ENCODE results near the gene LRIG2. TPM values are rescaled to one million over a fixed set of nuclear protein-coding genes. Genes with fewer than 3 reads are reported as not detected.
A peak's percentile ranks its signal among the peaks of the same experiment; 100 is the strongest.

Gene LRIG2
- total and polyA plus RNA-seq, 2 of the 13 experiments (the other 11 are each of a cell fraction or from before 2014, with no cell fraction given): 8.1 to 12.2 TPM

DNA sequence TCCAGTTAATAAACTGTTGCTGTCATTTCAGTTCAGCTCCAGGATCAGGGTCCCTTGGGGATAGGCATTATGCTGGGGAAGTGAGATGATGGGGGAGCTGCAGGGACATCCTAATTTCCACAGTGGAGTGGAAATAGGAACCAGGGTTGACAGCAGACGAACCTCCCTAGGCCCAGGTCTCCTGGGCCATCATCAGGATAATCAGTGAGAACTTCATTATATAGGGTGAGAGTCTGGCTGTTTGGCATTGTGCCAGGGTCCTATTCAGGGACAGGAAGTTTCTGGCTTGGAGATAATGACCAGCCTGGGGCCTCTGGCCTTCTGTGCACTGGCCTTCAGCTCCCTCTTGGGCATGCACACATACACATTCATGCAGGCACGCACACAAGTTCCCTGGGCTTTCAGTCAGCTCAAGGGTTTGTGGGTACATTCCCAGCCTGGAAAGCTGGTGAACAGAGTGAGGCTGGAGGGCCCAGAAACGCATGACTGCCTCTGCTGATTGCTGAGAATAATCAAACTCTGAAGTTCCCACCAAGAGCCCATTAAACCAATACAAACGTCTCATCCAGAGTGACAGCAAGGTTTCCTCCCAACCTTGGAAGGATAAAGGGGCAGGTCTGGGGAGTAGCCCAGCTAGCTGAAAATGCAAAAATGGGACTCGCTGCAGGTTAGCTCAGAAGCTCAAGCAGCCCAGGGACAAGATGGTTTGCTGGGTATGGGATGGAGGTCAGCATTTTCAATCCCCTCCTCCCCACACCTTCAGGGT is 13.9 kb upstream of the LRIG2 start (continued):
- TF ChIP-seq, protein P1, sequence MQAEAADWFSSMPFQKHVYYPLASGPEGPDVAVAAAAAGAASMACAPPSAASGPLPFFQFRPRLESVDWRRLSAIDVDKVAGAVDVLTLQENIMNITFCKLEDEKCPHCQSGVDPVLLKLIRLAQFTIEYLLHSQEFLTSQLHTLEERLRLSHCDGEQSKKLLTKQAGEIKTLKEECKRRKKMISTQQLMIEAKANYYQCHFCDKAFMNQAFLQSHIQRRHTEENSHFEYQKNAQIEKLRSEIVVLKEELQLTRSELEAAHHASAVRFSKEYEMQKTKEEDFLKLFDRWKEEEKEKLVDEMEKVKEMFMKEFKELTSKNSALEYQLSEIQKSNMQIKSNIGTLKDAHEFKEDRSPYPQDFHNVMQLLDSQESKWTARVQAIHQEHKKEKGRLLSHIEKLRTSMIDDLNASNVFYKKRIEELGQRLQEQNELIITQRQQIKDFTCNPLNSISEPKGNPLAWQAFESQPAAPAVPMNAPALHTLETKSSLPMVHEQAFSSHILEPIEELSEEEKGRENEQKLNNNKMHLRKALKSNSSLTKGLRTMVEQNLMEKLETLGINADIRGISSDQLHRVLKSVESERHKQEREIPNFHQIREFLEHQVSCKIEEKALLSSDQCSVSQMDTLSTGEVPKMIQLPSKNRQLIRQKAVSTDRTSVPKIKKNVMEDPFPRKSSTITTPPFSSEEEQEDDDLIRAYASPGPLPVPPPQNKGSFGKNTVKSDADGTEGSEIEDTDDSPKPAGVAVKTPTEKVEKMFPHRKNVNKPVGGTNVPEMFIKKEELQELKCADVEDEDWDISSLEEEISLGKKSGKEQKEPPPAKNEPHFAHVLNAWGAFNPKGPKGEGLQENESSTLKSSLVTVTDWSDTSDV (CRISPR knock-in tag; IDR thresholded peaks at IDR 0.05): no peak
- peak; percentile 42; the same call in 1 of the 2 replicates for TF ChIP-seq ZNF292 (CRISPR knock-in tag; IDR thresholded peaks at IDR 0.05; ENCODE audit: borderline replicate concordance, low read depth)
- TF ChIP-seq, protein P2, sequence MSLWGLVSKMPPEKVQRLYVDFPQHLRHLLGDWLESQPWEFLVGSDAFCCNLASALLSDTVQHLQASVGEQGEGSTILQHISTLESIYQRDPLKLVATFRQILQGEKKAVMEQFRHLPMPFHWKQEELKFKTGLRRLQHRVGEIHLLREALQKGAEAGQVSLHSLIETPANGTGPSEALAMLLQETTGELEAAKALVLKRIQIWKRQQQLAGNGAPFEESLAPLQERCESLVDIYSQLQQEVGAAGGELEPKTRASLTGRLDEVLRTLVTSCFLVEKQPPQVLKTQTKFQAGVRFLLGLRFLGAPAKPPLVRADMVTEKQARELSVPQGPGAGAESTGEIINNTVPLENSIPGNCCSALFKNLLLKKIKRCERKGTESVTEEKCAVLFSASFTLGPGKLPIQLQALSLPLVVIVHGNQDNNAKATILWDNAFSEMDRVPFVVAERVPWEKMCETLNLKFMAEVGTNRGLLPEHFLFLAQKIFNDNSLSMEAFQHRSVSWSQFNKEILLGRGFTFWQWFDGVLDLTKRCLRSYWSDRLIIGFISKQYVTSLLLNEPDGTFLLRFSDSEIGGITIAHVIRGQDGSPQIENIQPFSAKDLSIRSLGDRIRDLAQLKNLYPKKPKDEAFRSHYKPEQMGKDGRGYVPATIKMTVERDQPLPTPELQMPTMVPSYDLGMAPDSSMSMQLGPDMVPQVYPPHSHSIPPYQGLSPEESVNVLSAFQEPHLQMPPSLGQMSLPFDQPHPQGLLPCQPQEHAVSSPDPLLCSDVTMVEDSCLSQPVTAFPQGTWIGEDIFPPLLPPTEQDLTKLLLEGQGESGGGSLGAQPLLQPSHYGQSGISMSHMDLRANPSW (CRISPR knock-in tag; IDR thresholded peaks at IDR 0.05; ENCODE audit: borderline replicate concordance): no peak
- no peak for TF ChIP-seq GABPA (IDR thresholded peaks at IDR 0.05; ENCODE audit: low read depth, low read length)
- TF ChIP-seq GABPA (CRISPR knock-in tag; IDR thresholded peaks at IDR 0.05; ENCODE audit: low read depth): peak; percentile 20; the same call in 1 of the 2 replicates
- TF ChIP-seq ZNF33B (CRISPR knock-in tag; IDR thresholded peaks at IDR 0.05): no peak
- no peak for TF ChIP-seq TOE1 (CRISPR knock-in tag; IDR thresholded peaks at IDR 0.05)
- TF ChIP-seq, protein P3, sequence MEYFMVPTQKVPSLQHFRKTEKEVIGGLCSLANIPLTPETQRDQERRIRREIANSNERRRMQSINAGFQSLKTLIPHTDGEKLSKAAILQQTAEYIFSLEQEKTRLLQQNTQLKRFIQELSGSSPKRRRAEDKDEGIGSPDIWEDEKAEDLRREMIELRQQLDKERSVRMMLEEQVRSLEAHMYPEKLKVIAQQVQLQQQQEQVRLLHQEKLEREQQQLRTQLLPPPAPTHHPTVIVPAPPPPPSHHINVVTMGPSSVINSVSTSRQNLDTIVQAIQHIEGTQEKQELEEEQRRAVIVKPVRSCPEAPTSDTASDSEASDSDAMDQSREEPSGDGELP (IDR thresholded peaks at IDR 0.05; ENCODE audit: borderline replicate concordance, low read depth): no peak
- TF ChIP-seq ZNF225 (CRISPR knock-in tag; IDR thresholded peaks at IDR 0.05): no peak
- no peak for TF ChIP-seq SP1 (IDR thresholded peaks at IDR 0.05)
- no peak for TF ChIP-seq SP1 (CRISPR knock-in tag; IDR thresholded peaks at IDR 0.05)
- no peak for TF ChIP-seq HMG20A (CRISPR knock-in tag; IDR thresholded peaks at IDR 0.05; ENCODE audit: borderline replicate concordance)
- no peak for TF ChIP-seq ETV6 (CRISPR knock-in tag; conservative IDR thresholded peaks at IDR 0.05)
- TF ChIP-seq ZNF451 (CRISPR knock-in tag; IDR thresholded peaks at IDR 0.05): no peak
- TF ChIP-seq, protein P4, sequence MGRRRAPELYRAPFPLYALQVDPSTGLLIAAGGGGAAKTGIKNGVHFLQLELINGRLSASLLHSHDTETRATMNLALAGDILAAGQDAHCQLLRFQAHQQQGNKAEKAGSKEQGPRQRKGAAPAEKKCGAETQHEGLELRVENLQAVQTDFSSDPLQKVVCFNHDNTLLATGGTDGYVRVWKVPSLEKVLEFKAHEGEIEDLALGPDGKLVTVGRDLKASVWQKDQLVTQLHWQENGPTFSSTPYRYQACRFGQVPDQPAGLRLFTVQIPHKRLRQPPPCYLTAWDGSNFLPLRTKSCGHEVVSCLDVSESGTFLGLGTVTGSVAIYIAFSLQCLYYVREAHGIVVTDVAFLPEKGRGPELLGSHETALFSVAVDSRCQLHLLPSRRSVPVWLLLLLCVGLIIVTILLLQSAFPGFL (CRISPR knock-in tag; IDR thresholded peaks at IDR 0.05): no peak
- no peak for TF ChIP-seq RFX5 (IDR thresholded peaks at IDR 0.05; ENCODE audit: low read depth, low read length)
- TF ChIP-seq KDM6A (CRISPR knock-in tag; IDR thresholded peaks at IDR 0.05; ENCODE audit: low read depth): no peak
- TF ChIP-seq, protein P5, sequence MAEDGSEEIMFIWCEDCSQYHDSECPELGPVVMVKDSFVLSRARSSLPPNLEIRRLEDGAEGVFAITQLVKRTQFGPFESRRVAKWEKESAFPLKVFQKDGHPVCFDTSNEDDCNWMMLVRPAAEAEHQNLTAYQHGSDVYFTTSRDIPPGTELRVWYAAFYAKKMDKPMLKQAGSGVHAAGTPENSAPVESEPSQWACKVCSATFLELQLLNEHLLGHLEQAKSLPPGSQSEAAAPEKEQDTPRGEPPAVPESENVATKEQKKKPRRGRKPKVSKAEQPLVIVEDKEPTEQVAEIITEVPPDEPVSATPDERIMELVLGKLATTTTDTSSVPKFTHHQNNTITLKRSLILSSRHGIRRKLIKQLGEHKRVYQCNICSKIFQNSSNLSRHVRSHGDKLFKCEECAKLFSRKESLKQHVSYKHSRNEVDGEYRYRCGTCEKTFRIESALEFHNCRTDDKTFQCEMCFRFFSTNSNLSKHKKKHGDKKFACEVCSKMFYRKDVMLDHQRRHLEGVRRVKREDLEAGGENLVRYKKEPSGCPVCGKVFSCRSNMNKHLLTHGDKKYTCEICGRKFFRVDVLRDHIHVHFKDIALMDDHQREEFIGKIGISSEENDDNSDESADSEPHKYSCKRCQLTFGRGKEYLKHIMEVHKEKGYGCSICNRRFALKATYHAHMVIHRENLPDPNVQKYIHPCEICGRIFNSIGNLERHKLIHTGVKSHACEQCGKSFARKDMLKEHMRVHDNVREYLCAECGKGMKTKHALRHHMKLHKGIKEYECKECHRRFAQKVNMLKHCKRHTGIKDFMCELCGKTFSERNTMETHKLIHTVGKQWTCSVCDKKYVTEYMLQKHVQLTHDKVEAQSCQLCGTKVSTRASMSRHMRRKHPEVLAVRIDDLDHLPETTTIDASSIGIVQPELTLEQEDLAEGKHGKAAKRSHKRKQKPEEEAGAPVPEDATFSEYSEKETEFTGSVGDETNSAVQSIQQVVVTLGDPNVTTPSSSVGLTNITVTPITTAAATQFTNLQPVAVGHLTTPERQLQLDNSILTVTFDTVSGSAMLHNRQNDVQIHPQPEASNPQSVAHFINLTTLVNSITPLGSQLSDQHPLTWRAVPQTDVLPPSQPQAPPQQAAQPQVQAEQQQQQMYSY (CRISPR knock-in tag; IDR thresholded peaks at IDR 0.05): no peak
- TF ChIP-seq ZNF12 (CRISPR knock-in tag; IDR thresholded peaks at IDR 0.05): no peak
- TF ChIP-seq RARA (CRISPR knock-in tag; IDR thresholded peaks at IDR 0.05): 0 out of 2 replicates have a peak, but pooled peaks have one; percentile 27

All from HepG2 (cell line).